H1 (cell line): ENCODE results near the gene GMPR. TPM values are rescaled to one million over a fixed set of nuclear protein-coding genes. Genes with fewer than 3 reads are reported as not detected.

ENCODE experiments used
- ATF2 ChIP-seq: IDR thresholded peaks from 2 replicates; pipeline ENCODE4 v1.6.1; 2012; ENCODE audit warnings: low read length, inconsistent platforms
- polyA plus RNA-seq, 7 experiments: library from polyadenylated mRNA; depleted of rRNA in 3 of 7; stranded (reverse) in 5 of 7; unstranded in 2 of 7; fragments of >200 nt in 5 of 7; fragments of 200-250 nt in 2 of 7; gene quantifications; 1 replicate in 5 of 7; 2 replicates in 1 of 7; 4 replicates in 1 of 7; pipeline versions ENCODE4 v1.2.1 to v1.2.3, GENCODE V29; 2011 to 2013; ENCODE audit warnings: missing spikeins in 2 of 7, mixed read lengths in 2 of 7
- total RNA-seq: library from RNA; stranded (reverse); fragmentation: NEBNext Ultra II Directional; extraction: Animal tissue kit (Norgen Biotek cat#: 25700); gene quantifications from 2 replicates; pipeline ENCODE4 v1.2.1, GENCODE V29; 2021

The GMPR gene
- total and polyA plus RNA-seq, 2 of the 8 experiments (the other 6 are each of a cell fraction or from before 2014, with no cell fraction given), result 0.99 to 1.2 TPM

DNA sequence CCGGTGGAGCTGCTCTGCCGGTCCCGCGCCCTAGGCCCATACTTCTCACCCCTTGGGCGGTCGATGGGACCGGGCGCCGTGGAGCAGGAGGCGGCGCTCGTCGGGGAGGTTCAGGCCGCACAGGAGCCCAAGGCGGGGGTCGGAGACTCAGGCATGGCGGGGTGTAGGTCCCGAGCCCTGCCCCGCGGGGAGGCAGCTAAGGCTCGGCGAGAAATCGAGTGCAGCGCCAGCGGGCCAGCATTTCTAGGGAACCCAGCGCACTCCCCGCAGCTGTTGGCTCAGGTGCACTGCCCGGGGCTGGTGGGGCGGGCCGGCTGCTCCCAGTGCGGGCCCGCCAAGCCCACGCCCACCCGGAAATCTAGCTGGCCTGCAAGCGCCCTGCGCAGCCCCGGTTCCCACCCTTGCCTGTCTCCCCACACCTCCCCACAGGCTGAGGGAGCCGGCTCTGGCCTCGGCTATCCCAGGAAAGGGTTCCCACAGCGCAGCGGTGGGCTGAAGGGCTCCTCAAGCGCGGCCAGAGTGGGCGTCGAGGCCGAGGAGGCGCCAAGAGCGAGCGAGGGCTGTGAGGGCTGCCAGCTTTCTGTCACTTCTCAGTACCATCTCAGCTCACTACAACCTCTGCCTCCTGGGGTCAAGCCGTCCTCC is 40.2 kb upstream of the GMPR start (continued):
- no peak for TF ChIP-seq ATF2
